Endothelial cell of umbilical vein (primary cell): Measurements from ENCODE around the gene SPOUT1. TPM values are rescaled to one million over a fixed set of nuclear protein-coding genes. Genes with fewer than 3 reads are reported as not detected.

Experiments used
- BruUV-seq: library from RNA; stranded (reverse); fragments of 400-500 nt; replicated peaks from 2 replicates; lab custom pipeline; 2021; lab: Mats Ljungman, UMichigan
- CTCF ChIA-PET: fragments of 300-600, 350-600 bp; sonication (Branson Sonifier 250); formaldehyde crosslinking; loops from one replicate; lab custom pipeline; 2021; ENCODE audit warnings: antibody characterized with exemption, inconsistent platforms; lab: Charles Lee
- POLR2A ChIA-PET: fragments of 300-600, 350-600 bp; sonication (Branson Sonifier 250); formaldehyde crosslinking; loops from one replicate; lab custom pipeline; 2021; ENCODE audit warnings: antibody characterized with exemption, inconsistent platforms; lab: Charles Lee
- DNase-seq: peaks from one replicate; pipeline ENCODE4 v3.0.0-alpha.2; 2011; ENCODE audit warnings: low read depth, low spot score
- FAIRE-seq: peaks from 2 replicates; lab custom pipeline; 2011; peaks lifted over from hg19 to GRCh38; lab: Jason Lieb, UNC
- H2AFZ ChIP-seq: 2 replicates; pipeline ENCODE4 v1.6.0; 2012; ENCODE audit warnings: low read depth, low read length, control low read depth, inconsistent platforms
- H3K27ac ChIP-seq: 2 replicates; pipeline ENCODE4 v1.5.1; 2011; ENCODE audit warnings: low read depth, mild to moderate bottlenecking, control low read depth, low read length, moderate library complexity; ENCODE audit not compliant: insufficient read depth
- H3K27me3 ChIP-seq, 2 experiments: 2 replicates each; pipeline versions ENCODE4 v1.6.0 to v1.6.1; 2011; ENCODE audit warnings: low read length in 2 of 2, mixed read lengths in 1 of 2; ENCODE audit not compliant: control insufficient read depth in 2 of 2, insufficient read depth in 2 of 2
- H3K36me3 ChIP-seq, 2 experiments: 2 replicates in 1 of 2; 3 replicates in 1 of 2; pipeline ENCODE4 v1.5.1; 2011; ENCODE audit warnings: low read length in 2 of 2, mild to moderate bottlenecking in 1 of 2, moderate library complexity in 1 of 2; ENCODE audit not compliant: control insufficient read depth in 2 of 2, insufficient read depth in 2 of 2; ENCODE audit errors: extremely low read depth in 1 of 2
- H3K4me1 ChIP-seq: 3 replicates; pipeline ENCODE4 v1.5.1; 2011; ENCODE audit warnings: mild to moderate bottlenecking, low read length; ENCODE audit not compliant: control insufficient read depth, insufficient read depth; ENCODE audit errors: extremely low read depth
- H3K4me2 ChIP-seq: 2 replicates; pipeline ENCODE4 v1.6.1; 2011; ENCODE audit warnings: low read length, control low read depth, mixed read lengths; ENCODE audit not compliant: insufficient read depth
- H3K4me3 ChIP-seq, 3 experiments: fragments of 200-600 bp in 1 of 3; sonication (generic), shearing (Covaris generic) in 1 of 3; replicated peaks in 1 of 3; 2 replicates each; pipeline ENCODE4 v1.5.1; 2011 to 2016; ENCODE audit warnings: control low read depth in 3 of 3, low read length in 3 of 3, mild to moderate bottlenecking in 2 of 3, inconsistent platforms in 1 of 3, low read depth in 1 of 3, moderate library complexity in 1 of 3; ENCODE audit not compliant: insufficient read depth in 1 of 3
- H3K79me2 ChIP-seq: 2 replicates; pipeline ENCODE4 v1.6.0; 2012; ENCODE audit warnings: low read length, inconsistent platforms; ENCODE audit not compliant: control insufficient read depth, insufficient read depth
- H3K9ac ChIP-seq: replicated peaks from 2 replicates; pipeline ENCODE3; 2011; ENCODE audit warnings: low read length, control low read depth; ENCODE audit not compliant: insufficient read depth; ENCODE audit errors: extremely low read depth
- H3K9me1 ChIP-seq: replicated peaks from 3 replicates; pipeline ENCODE4 v1.6.0; 2011; ENCODE audit warnings: mild to moderate bottlenecking, low read length; ENCODE audit not compliant: control insufficient read depth, insufficient read depth; ENCODE audit errors: extremely low read depth
- H3K9me3 ChIP-seq: replicated peaks from 2 replicates; pipeline ENCODE4 v1.5.1; 2012; ENCODE audit warnings: low read length, inconsistent platforms; ENCODE audit not compliant: control insufficient read depth, insufficient read depth
- H4K20me1 ChIP-seq: replicated peaks from 2 replicates; pipeline ENCODE3; 2011; ENCODE audit warnings: mild to moderate bottlenecking, low read length; ENCODE audit not compliant: control insufficient read depth, insufficient read depth; ENCODE audit errors: extremely low read depth
- CTCF ChIP-seq, 2 donors: IDR thresholded peaks; 1 replicate in 1 of 2; 2 replicates in 1 of 2; pipeline ENCODE4 v1.5.1; 2011; ENCODE audit warnings: low read length in 2 of 2, mild to moderate bottlenecking in 2 of 2, moderate library complexity in 2 of 2, control low read depth in 1 of 2, inconsistent platforms in 1 of 2, low read depth in 1 of 2; ENCODE audit not compliant: insufficient read depth in 1 of 2; ENCODE audit errors: extremely low read depth in 1 of 2
- EZH2 ChIP-seq: IDR thresholded peaks from 2 replicates; pipeline ENCODE4 v1.6.1; 2012; ENCODE audit warnings: borderline replicate concordance, low read depth, mild to moderate bottlenecking, moderate library complexity, low read length, inconsistent platforms; ENCODE audit not compliant: severe bottlenecking
- FOS ChIP-seq: IDR thresholded peaks from 2 replicates; pipeline ENCODE4 v1.6.1; 2011; ENCODE audit warnings: mild to moderate bottlenecking, low read length, moderate library complexity, borderline replicate concordance; ENCODE audit not compliant: insufficient read depth
- GATA2 ChIP-seq: IDR thresholded peaks from 2 replicates; pipeline ENCODE4 v1.7.0; 2011; ENCODE audit warnings: low read depth, mild to moderate bottlenecking, moderate library complexity, mixed read lengths, low read length; ENCODE audit not compliant: insufficient read length, insufficient read depth
- JUN ChIP-seq: IDR thresholded peaks from 2 replicates; pipeline ENCODE4 v1.6.1; 2011; ENCODE audit warnings: borderline replicate concordance, low read depth; ENCODE audit not compliant: insufficient read length, insufficient read depth
- MAX ChIP-seq: IDR thresholded peaks from 2 replicates; pipeline ENCODE4 v1.6.1; 2011; ENCODE audit not compliant: insufficient read depth, insufficient read length
- MYC ChIP-seq: IDR thresholded peaks from one replicate; pipeline ENCODE4 v1.6.1; 2011; ENCODE audit warnings: mild to moderate bottlenecking, low read depth, low read length
- POLR2A ChIP-seq: IDR thresholded peaks from 2 replicates; pipeline ENCODE4 v1.6.1; 2012; ENCODE audit warnings: low read depth, mild to moderate bottlenecking, control low read depth, low read length
- POLR2AphosphoS5 ChIP-seq: IDR thresholded peaks from 2 replicates; pipeline ENCODE4 v1.6.1; 2012; ENCODE audit warnings: low read depth, mild to moderate bottlenecking, control low read depth, low read length, moderate library complexity; ENCODE audit not compliant: insufficient read depth
- dilution Hi-C: fragments of 300-500 bp; cut with MboI; formaldehyde crosslinking; loops from one replicate; pipeline ENCODE4 v1.15.0; 2019; ENCODE audit warnings: low sequenced_read_pairs; ENCODE audit not compliant: extremely low pct_ligation_motif_present
- intact Hi-C: fragments of 100-400 bp; cut with micrococcal nuclease; formaldehyde crosslinking; loops from one replicate; pipeline ENCODE4 v1.10.0; 2022
- polyA plus RNA-seq, 4 experiments: library from polyadenylated mRNA; depleted of rRNA in 3 of 4; stranded (reverse) in 3 of 4; unstranded in 1 of 4; fragments of >200 nt; gene quantifications; 2 replicates each; pipeline versions ENCODE4 v1.2.1 to v1.2.3, GENCODE V29; 2011 to 2012; ENCODE audit warnings: missing spikeins in 1 of 4
- total RNA-seq: library from RNA; stranded (reverse); gene quantifications from 2 replicates; pipeline ENCODE4 v1.2.3, GENCODE V29; 2021

SPOUT1 gene
- total and polyA plus RNA-seq, 2 donors (not counting 3 experiments of a cell fraction or from before 2014, with no cell fraction given), result 50.4 to 51.6 TPM

- DNase-seq (no peak), FAIRE-seq (no peak)
- Histone ChIP-seq H3K4me1 (peaks cover 7% of the 10 kb centered on the region), H3K4me3 (no peak overlapping the region), H3K36me3 (peaks cover 5 to 53% of the 10 kb centered on the region in 2 experiments), H4K20me1 (no peaks in the 10 kb centered on the region), H3K9me3 (no peaks in the 10 kb centered on the region), H3K9me1 (no peaks in the 10 kb centered on the region), H3K79me2 (peaks cover 2% of the 10 kb centered on the region), H3K27me3 (no peaks in the 10 kb centered on the region), H3K9ac (no peak overlapping the region), H3K27ac (no peak overlapping the region), H3K4me2 (no peak overlapping the region), H2AFZ (no peak overlapping the region)
- intact Hi-C loops (no loop called here), dilution Hi-C loops (no loop called here)
- BruUV-seq, result no TSS peak
- TF ChIP-seq CTCF (IDR thresholded peaks at IDR 0.05; ENCODE audit: extremely low read depth in 1 of 2, insufficient read depth in 1 of 2, low read depth in 1 of 2, low read length in 2 of 2) (no peak), EZH2 (no peak), MYC (no peak), POLR2AphosphoS5 (no peak), POLR2A (no peak), JUN (no peak), MAX (no peak), GATA2 (no peak), FOS (no peak)
- CTCF ChIA-PET, result no interaction called here
- POLR2A ChIA-PET, result no interaction called here
These were observed 6.2 kb downstream of the SPOUT1 start for GRCh38 chr9:128823362-128823902.
